HG02885 (cell line): ENCODE data around the gene SEPTIN3.
A peak's percentile ranks its signal among the peaks of the same experiment; 100 is the strongest.

Source experiments
- ATAC-seq: cut with Tn5 transposase; IDR thresholded peaks from one replicate; pipeline ENCODE4 v1.9.1; 2021; ENCODE audit warnings: mild to moderate bottlenecking; ENCODE audit not compliant: unreplicated experiment, poor library complexity

Gene SEPTIN3

DNA sequence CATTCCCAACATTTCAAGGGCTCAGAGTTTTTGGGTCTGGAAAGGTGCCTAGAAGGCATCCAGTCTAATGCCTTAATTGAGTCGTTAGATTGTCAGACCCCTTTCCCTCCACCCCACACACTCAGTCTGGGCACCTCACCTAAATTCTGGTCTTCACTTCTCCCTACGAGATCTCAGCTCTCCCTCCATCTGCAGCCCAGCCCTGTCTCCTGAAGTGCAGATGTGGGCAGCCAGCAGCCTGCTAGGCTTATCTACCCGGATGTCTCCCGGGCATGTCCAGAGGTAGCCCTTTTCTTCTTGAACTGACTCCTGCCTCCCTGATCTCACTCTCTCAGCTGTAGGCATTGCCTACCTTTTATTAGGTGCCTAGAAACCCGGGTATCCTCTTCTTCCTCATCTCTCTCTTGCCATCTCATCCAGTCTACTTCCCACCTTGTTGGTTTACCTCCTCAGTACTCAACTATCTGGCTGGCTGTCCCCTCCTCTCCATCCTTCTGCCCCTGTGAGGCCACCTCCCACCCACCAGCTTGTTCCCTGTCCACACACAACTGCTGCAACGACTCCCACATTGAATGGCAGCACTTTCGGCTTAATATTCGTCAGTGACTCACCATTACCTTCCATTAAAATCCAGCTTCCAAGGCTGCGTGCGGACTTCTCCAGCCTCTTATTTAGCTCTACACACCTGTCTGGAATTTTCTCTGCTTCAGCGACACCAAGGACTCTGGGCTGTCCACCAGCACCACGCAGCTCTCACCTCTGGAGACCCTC is 6.2 kb downstream of the SEPTIN3 start:
- no peak for ATAC-seq

DNA sequence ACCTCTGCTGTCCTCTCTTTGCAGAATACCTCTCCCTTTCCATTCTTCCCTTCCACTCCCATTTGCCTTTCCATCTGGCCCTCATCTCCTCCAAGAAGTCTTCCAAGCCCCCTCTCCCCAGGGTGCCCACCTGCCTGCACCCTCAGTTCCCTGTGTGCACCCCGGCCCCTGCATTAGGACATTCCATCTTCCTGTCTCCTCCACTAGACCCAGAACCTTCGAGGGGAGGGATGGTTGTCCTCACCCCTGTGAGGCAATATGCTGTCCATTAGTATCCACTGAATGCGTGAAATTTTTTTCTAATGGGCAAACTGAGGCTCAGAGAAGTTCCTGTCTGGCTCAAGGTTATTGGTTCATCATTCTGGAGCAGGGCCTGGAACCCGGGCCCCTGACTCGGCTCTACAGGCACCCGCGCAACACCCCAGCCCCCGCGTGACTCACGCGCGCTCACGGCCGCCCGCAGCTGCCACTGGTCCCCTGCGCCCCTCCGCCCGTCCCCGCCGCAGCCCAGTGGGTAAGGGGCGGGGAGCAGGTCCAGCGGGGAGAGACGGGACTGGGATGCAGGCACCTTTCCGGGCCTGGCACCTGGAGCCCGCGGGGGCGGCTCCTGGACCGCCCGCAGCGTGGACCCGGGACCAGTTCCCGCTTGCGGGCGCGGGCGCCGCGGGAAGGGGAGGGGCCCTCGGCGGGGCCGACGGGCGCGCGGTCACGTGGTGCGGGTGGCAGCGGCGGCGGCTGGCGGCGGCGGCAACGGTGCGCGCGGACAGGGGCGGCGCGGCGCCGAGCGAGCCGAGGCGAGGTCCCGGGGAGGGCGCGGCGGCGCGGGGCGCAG is 7.0 kb downstream of the SEPTIN3 start:
- ATAC-seq, result no peak

DNA sequence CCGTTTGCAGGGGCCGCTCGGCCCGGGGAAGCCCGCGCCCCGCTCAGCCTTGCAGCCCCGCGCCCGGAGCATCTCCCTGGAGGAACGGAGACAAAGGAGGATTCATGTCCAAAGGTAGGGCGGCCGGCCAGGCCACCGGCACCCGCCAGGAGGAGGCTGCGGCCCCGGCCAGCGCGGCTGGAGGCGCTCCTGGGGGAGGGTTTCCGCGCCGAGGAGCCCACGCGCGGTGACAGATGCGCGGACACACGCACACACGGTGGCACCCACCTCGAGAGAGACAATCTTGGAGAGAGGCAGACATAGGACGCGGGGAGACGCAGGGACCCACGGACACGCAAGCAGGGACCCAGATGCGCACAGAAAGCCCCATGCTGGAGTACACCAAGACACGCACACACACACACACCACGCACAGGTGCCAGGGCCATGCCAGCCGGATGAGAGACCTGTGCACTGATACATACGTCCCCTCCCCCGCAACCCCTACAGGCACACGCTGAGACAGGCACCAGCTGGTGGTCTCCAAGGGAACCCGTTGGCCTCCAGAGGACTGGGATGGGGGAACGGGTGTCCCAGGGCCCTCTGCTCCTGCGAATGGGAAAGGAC is 7.8 kb downstream of the SEPTIN3 start:
- no peak for ATAC-seq

DNA sequence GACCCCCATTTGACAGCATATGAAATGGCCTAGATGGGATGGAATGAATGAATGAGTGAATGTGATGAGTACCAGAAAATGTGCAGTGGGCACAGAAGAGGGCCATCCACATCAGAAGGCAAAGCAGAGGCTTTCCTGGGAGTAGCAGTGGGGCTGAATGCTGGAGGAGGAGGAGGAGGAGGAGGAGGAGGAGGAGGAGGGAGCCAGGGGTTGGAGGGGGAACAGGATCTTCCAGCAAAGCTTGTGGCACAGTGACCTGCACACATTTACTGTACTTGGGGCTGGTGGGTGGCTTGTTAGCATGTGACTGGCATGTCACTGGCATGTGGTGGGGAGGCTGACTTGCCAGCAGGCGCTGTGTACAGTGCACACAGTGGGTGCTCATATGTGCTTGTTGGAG is 9.5 kb downstream of the SEPTIN3 start:
- ATAC-seq, result no peak

DNA sequence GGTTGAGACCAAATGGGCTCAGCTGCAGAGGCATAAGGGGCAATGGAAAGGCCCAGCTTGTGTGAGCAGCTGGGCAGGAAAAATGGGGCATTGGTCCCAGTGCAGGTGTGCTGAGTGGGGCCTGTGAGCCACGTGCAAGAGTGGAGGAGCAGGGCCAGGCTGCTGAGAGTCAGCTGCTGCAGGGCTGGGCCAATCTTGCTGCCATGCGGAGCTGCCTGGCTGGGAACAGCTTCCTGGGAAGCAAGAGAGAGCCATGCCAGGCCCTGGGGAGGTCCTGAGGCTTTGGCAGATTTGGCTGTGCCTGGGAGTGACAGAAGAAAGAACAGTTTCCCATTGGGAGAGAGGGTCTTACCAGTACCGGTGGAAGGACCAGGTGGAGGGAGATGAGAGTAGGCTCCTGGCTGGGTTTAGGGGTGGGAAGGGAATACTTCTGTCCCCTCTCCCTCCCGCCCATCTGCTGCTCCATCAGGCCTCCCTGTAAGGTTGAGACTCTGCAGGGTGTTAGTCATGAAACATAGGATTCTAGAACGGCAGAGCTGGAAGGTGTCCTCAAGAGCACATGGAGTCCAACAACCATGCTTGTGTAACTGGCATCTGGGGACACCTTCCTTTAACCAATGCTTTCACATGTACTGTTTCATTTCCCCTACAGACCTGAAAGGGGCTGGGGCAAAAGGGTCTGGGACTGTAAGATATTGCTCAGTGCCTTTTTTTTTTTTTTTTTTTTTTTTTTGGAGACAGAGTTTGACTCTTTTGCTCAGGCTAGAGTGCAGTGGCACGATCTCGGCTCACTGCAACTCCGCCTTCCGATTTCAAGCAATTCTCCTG is 10.4 kb downstream of the SEPTIN3 start:
- ATAC-seq, result no peak

DNA sequence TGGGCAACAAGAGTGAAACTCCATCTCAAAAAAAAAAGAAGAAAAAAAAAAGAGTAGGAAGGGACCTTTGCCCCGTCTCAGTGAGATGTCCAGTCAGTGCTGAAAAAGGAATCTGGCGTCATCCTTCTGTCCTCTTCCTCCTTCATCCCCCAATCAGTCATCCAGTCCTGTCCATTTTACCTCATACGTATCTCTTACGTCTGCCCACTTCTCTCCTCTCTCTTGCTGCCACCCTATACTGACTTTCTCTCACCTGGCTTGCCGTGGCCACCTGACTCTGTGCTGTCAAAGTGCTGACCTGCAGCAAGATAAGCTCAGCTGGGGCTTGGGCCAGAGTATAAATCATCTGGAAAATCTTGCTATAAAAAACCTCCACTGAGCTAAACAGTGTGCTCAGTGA is 13.6 kb downstream of the SEPTIN3 start:
- ATAC-seq, result no peak

DNA sequence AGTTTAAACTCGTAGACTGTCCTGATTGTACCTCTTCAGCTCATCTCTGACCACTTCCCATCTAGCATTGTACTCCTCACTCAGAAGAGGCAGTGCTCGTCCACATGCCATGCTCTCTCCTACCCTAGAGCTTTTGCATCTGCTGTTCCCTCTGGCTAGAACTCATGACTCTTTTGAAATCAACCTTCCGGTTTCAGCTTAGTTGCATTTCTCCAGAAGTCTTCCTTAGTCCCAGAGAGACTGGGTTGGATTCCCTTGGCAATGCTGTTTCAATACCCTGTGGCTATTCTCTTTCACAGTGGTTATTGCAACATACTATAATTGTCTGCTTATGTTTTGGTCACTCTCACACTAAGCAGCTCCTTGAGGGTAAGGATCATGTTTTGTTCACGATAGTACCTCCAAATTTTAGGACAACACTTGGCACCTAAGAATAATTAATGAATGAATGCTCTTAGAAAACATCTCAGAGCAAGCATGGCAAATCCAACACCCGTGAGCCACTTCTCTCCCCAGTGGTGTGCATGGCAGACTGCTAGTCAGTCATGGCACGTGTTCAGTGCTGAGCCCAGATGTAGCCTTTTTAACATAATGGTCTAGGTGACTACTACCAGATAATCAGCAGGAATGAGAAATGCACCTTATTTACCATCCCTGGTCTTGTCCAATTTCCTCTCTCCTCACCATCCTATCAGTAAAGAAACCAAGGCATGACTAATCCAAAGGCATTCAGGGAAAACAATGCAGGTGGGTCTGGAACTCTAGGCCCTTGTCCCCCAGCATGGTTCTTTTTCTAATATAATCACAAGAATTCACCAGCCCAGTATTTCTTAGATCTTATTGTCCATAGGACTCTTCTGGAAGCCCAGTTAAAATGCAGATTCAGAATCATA is 14.5 kb downstream of the SEPTIN3 start:
- ATAC-seq, result no peak

DNA sequence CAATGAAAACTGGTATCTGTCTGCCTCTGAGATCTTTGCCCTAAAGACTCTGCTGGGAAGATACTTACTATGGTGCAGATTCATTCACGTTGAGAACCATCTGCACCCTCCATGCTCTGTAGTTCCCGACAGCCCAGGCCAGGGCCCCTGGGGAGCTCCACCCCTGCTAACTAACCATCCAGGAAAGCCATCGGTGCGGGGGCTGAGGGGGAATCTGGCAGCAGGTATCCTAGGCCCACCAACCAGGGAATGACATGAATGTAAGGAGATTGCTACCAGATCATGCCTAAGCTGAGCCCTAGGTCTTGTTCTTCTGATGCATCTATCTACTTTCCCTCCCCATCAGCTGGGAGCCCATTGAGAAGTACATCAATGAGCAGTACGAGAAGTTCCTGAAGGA is 18.0 kb downstream of the SEPTIN3 start:
- ATAC-seq, result no peak

DNA sequence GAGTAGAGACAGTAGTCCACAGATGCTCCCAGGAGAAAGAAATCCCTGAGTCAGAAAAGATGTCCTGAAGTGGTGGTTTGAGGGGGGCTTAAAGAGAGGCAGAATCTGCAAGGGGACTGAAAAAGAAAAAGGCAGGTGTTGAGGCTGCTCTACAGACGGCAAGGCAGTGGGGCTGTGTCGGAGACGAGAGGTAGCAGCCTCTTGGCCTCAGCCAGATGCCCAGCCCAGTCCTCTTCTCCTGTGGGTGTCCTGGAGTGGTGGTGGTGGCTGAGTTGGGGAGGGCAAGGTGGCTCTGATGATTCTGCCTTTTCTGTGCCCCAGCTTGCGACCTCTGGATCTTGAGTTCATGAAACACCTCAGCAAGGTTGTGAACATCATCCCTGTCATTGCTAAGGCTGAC is 20.0 kb downstream of the SEPTIN3 start:
- no peak for ATAC-seq

DNA sequence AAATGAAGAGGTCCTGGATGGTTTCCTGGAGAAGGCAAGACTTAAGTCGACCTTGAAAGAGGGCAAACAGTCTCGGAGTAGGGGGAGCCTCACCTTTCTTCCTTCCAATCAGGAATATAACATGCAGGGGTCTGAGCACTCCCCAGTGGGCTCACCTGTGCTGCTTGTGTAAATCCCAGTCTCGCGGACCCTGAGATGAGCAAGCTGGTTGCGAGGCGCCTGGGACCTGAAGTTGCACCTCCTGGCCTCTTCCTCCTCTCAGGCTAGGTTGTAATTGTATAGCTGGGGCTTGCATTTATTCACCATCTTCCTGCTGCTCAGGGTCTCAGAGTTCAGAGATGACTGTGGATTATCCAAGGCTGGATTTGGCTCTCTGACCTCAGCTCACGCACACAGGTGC is 21.9 kb downstream of the SEPTIN3 start:
- ATAC-seq, result no peak

DNA sequence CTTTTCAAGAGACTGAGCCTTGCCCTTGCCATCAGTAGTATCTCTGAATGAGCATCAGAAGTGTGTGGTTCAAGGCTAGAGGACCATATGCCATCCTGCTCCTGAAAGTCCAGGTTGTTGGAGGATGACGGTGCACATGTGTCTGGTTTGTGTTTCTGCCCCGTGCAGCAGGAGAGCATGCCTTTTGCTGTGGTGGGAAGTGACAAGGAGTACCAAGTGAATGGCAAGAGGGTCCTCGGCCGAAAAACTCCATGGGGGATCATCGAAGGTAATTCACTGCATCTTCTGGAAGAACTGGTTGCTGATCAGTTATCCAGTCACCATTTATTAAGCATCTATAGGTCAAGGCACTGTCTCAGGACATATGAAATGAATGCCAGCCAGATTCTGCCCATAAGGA is 23.3 kb downstream of the SEPTIN3 start:
- ATAC-seq, result no peak

DNA sequence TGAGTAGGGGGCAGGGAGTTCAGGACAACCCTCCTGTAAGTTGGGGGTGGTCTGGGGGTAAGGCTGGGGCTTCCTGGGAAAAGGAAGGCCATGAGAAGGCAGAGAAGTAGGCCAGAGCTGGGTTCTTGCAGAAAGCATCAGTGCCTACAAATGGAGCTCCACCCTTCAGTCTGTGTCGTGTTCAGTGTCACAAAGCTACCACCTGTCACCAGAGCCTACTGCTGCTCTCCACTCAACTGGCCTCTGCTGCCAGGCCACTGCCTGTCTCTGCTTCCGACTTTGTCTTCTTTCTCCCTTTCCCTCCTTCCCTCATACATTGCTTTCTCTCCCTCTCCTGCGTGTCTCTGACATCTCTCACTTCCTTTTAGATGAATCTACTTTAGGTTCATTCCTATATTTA is 26.0 kb downstream of the SEPTIN3 start:
- ATAC-seq, result no peak

DNA sequence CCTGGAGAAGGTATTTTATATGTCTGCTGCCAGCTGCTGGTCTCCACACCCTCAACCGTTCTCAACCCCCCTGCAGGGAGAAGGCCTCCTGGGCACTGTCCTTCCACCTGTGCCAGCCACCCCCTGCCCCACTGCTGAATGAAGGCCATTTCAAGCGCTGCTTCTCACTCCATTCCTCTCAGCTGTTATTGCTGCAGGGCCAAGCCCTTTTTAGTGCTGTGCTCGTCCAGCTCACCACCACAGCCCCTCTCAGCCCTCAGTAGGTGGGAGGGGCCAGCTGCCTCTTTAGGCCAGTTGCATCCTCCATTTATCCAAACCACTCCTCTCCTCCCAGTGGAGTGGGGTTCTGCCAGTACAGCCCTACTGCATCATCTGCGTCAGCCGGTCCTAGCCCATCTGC is 27.6 kb downstream of the SEPTIN3 start:
- no peak for ATAC-seq

DNA sequence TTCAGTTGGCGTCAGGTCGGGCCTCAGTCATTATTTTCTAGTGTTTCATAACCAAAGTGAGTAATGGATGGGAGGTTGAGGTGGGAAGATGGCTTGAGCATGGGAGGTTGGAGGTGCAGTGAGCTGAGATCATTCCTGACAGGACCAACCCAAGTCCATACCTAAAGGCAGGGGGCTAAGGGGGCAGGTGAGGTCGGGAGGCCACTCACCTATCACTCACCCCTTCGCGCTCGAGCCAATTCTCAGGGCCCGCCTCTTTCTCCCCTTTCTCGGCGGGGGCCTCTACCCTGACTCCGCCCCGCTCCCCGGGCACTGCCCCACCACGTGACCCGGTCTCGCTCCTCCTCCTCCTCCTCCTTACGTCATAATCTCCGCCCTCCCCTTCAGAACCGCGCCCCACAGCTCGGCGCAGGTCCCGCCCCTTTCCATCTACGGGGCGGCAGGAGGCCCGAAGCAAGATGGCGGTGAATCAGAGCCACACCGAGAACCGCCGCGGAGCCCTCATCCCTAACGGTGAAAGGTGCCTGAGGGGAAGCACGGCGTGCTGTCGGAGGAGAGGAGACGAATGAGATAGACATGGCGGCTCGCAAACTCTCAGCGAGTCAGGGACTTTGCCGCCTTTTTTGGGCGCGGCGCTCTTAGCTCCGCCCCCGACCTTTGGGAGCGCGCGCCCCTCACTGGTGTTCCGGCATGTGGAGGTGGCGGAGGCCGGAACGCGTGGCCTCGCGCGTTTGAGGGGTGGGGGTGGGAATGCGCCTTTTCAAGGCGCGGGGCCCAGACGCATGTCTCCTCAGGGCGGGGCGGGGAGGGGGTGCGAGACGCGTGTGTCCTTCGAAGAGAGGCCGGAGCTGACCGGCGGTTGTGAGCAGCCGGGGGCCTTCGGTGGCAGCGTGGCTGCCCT is 29.4 kb downstream of the SEPTIN3 start, which contains the start of gene WBP2NL:
Gene WBP2NL (plus strand): TSS at position 428 of the 901 bp plus-strand sequence. CDS start 31 bp downstream, at position 459.
- peak; percentile 78 for ATAC-seq

DNA sequence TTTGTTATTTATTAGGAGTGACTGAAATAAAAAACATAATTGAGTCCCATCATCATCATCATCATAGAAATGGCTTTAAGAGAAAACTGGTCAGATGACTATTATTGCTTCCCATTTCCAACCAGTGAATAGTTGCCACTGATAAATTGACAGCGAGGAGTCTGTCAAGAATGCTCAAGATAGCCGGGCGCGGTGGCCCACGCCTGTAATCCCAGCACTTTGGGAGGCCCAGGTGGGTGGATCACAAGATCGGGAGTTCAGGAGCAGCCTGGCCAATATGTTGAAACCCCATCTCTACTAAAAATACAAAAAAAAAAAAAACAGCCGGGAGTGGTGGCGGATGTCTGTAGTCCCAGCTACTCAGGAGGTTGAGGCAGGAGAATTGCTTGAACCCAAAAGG is 31.2 kb downstream of the SEPTIN3 start:
- no peak for ATAC-seq

DNA sequence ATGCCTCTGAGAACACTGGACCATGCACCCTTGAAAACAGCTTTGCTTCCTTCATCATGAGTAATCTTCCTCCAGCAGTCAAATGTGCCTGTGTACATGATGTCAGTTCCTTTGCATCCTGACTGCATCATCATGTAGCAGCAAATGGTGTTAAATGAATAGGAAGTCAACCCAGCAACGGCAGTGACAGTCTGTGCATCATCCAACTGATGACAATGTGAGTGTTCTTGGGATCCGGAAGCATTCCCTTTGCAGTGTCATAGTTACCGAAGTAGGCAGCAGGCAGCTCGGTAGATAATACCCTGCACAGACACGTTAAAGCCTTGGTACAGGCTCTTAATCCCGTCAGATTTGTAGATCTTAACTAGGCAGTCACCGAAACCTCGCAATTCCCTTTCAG is 31.9 kb downstream of the SEPTIN3 start:
- no peak for ATAC-seq

DNA sequence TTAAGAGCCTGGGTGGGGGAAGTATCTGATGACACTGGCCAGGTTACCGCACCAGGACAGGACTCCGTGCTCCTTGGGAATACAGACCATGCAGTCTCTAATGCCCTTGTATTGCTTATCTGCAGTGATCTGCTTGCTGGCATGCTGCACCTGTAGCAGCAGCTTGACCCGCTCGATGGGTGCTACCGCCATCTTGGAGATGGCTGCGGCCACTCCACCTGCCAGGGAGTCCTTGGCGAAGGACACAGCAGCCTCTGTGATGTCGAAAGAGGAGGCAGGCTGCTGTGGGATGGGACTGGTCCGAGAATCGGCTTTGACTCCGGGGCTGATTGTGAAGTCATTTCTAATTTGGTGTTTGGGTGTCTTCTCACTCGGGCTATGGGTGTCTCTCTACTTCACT is 32.5 kb downstream of the SEPTIN3 start:
- ATAC-seq, result no peak

DNA sequence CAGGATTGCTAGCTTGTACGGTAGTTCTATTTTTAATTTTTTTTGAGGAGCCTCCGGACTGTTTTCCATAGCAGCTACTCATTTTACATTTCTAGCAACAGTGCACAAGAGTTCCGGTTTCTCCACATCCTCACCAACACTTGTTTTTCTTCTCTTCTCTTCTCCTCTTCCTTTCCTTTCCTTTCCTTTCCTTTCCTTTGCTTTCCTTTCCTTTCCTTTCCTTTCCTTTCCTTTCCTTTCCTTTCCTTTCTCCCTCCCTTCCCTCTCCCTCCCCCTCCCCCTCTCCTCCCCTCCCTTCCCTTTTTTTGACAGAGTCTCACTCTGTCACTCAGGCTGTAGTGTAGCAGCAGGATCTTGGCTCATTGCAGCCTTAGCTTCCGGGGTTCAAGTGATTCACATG is 38.7 kb downstream of the SEPTIN3 start:
- no peak for ATAC-seq
